ENCODE results near the gene SPTBN4.
"Not testable (repeated sequence)": the region's sequence is repeated elsewhere in the genome, so short reads cannot be mapped to it uniquely, and the experiment has no call there.

SPTBN4 gene

GRCh38 chr19:40441719-40442253, 25.0 kb upstream of the SPTBN4 start:
- no peak for DNase-seq (ENCODE audit: low read depth in 4 of 4, low spot score in 1 of 4)

- DNase-seq (ENCODE audit: low read depth in 4 of 4, low spot score in 1 of 4) = no peak
Observed at GRCh38 chr19:40442328-40443130, 24.3 kb upstream of the SPTBN4 start.

DNA sequence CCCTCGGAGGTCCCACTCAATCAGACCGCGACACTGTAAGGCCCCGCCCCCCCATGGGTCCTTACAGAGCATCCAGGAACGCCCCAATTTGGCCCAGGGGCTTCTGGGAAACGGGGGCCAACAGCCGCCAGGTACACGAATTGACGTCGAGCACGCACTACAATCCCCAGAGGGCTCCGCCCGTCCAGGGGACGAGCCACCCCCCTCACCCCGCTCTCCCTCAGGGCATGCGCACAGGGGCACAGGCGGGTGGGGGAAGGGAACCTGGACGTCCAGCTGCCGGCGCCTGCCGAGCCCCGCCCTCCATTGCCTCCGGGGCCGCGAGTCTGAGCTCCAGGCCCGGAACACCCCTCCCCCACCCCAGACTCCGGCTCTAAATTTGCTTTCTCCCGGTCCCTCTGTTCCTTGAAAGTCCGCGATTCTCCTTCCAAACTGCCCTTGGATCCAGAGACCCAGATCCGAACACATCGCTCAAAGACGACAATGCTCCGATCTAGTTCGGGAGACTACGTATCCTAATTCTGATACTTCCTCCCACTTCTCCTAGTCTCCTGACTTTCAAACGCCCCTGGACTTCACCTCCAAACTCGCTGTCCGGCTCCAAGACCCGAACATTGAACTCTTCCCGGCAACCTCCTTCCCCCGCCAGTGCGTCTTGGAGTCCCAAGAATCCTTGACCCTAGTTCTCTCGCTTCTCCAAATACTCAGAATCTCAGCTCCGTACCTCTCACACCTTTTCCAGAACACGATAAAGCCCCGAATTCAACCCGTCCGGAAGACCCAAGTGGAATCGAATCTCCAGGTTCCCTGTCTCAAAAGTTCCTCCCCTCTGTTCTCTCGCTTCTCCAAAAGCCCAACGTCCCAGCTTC, 23.4 kb upstream of the SPTBN4 start:
- peak; percentile 97 to 100 (median 98) for DNase-seq (ENCODE audit: low read depth in 4 of 4, low spot score in 1 of 4)

- DNase-seq (ENCODE audit: low read depth in 4 of 4, low spot score in 1 of 4) = peak; percentile 92 to 95 (median 94)
Observed at GRCh38 chr19:40444000-40444824, 22.6 kb upstream of the SPTBN4 start, which contains the start of gene SERTAD3. Gene SERTAD3 (minus strand): TSS chr19:40444335. CDS start chr19:40442080, 2,255 bp downstream.

DNA sequence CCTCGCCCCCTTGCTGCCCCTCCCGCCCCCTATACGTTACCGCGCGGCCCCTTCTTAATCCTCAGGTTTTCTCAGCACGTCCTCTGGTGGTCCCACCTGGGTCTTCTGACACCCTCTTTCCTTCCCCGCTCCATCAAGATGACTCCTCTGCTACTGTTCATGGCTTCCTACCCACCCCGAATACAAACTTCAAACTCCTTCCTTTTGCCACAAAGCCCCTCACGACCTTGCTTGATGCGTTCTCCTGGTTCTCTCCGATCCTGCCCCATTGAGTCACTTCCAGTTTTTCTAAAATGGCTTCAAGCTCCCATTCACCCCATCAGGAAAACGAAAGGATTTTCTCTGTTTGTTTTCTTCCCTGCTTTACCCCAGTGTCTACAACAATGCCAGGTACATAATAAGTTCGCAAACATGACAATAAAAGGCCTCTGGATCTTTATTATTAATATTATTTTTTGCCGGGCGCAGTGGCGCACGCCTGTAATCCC, 21.9 kb upstream of the SPTBN4 start:
- no peak for DNase-seq (ENCODE audit: low read depth in 4 of 4, low spot score in 1 of 4)

DNA sequence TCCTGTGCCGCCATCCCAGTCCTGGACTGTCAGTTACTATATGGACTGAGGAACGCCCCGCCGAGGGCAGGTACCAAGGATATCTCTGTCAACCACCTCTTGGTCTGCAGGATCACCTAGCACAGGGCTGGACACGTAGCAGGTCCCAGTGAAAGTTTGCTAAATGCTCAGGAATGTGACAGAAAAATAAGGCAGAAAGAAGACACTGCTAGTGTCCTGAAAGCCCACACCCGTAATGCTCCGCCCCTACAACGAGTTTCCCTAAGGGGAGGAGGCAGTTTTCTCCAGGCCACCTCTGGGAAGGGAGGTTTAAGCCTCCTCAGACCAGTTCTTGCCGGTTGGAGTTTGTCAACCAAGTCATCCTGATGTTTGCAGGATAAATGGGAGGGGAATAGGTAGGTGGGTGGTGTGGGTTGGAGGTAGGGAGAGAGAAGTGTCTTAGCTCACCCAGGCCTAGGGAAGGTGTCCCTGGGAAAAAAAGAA, 21.0 kb upstream of the SPTBN4 start:
- no peak for DNase-seq (ENCODE audit: low read depth in 4 of 4, low spot score in 1 of 4)

GRCh38 chr19:40446263-40446784, 20.5 kb upstream of the SPTBN4 start:
- DNase-seq (ENCODE audit: low read depth in 4 of 4, low spot score in 1 of 4) = no peak

DNA sequence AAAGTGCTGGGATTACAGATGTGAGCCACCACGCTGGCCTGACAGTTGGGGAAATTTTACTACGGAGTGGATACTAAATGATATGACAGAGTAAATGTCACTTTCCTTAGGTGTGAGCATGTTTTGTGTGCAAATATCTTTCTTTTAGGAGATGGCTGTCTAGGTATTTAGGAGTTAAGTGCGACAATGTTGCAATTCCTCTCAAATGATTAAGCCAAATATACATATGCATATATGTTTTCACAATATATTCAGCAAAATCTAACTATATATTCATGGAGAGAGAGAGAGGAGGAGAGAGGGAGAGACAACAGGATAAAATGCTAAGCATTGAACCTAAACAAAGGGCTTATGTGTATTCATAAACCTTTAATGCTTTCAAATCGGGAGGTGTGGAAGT, 17.3 kb upstream of the SPTBN4 start:
- no peak for DNase-seq (ENCODE audit: low read depth in 4 of 4, low spot score in 1 of 4)

DNA sequence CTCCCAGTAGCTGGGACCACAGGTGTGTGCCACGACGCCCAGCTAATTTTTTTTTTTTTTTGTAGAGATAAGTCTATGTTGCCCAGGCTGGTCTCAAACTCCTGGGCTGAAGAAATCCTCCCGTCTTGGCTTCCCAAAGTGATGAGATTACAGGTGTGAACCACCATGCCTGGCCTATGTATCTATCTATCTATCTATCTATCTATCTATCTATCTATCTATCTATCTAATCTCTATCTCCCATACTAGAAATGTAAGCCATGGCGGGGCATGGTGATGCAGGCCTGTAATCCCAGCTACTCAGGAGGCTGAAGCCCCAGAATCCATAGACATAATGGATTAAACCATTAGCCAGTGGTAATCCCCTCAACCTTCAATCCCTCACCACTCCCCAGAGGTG, 16.1 kb upstream of the SPTBN4 start:
- DNase-seq (ENCODE audit: low read depth in 4 of 4, low spot score in 1 of 4) = no peak

DNA sequence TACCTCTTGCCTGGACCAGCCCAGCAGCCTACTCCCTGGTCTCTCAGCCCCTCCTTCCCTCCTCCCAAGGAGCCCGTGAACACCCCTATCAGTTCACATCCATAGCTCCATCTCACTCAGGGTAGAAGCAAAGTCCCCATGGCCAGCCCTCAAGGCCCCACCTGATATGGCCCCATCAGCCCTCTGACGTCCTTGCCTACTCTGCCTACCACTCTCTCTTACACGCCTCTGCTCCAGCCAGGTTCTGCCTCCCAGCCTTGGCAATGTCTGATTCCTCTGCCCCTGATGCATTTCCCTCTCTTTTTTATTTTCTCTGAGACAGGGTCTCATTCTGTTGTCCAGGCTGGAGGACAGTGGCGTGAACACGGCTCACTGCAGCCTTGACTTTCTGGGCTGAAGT, 14.8 kb upstream of the SPTBN4 start:
- no peak for DNase-seq (ENCODE audit: low read depth in 4 of 4, low spot score in 1 of 4)

- DNase-seq (ENCODE audit: low read depth in 4 of 4, low spot score in 1 of 4) = no peak
Observed at GRCh38 chr19:40453151-40453735, 13.6 kb upstream of the SPTBN4 start.

DNA sequence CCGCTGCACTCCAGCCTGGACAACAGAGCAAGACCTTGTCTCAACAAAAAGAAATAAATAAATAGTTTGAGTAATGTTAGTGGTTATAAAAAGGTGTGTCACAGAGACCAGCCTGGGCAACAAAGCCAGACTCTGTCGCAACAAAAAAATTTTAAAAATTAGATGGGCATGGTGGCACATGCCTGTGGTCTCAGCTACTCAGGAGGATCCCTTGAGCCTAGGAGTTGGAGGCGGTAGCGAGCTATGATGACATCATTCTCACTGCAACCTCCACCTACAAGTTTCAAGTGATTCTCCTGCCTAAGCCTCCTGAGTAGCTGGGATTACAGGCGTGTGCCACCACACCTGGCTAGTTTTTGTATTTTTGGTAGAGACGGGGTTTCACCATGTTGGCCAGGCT, 12.9 kb upstream of the SPTBN4 start:
- not testable (repeated sequence) for DNase-seq (ENCODE audit: low read depth in 4 of 4, low spot score in 1 of 4)

DNA sequence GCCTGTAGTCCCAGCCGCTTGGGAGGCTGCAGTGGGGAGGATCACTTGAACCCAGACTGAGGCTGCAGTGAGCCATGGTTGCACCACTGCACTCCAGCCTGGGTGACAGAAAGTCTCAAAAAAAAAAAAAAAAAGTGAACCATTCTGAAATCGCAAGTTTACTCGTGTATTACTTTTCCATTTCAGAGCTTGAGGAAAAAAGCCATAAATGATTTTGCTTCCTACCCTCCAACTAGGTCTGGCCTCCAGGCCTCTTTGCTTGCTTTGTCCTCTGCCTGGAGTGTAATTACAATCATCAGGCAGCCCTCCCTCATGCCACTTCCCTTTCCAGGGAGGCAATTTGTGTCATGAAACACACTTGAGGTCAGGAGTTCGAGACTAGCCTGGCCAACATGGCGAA, 9.8 kb upstream of the SPTBN4 start:
- no peak for DNase-seq (ENCODE audit: low read depth in 4 of 4, low spot score in 1 of 4)

GRCh38 chr19:40457953-40458596, 8.7 kb upstream of the SPTBN4 start:
- no peak for DNase-seq (ENCODE audit: low read depth in 4 of 4, low spot score in 1 of 4)

DNA sequence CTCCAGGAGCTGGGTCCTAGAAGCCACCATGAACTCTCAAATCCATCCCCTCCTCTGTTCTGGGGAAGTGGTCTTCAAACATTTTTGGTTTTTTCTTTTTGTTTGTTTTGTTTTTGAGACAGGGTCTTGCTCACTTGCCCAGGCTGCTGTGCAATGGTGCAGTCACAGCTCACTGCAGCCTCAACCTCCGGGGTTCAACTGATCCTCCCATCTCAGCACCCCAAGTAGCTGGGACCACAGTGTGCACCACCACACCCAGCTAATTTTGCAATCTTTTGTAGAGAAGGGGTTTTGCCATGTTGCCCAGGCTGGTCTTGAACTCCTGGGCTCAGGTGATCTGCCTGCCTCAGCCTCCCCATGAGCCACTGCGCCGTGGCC, 8.2 kb upstream of the SPTBN4 start:
- DNase-seq (ENCODE audit: low read depth in 4 of 4, low spot score in 1 of 4) = no peak

GRCh38 chr19:40460185-40460584, 6.6 kb upstream of the SPTBN4 start:
- DNase-seq (ENCODE audit: low read depth in 4 of 4, low spot score in 1 of 4) = no peak

- DNase-seq (ENCODE audit: low read depth in 4 of 4, low spot score in 1 of 4) = no peak
Observed at GRCh38 chr19:40461669-40462221, 5.1 kb upstream of the SPTBN4 start.

DNA sequence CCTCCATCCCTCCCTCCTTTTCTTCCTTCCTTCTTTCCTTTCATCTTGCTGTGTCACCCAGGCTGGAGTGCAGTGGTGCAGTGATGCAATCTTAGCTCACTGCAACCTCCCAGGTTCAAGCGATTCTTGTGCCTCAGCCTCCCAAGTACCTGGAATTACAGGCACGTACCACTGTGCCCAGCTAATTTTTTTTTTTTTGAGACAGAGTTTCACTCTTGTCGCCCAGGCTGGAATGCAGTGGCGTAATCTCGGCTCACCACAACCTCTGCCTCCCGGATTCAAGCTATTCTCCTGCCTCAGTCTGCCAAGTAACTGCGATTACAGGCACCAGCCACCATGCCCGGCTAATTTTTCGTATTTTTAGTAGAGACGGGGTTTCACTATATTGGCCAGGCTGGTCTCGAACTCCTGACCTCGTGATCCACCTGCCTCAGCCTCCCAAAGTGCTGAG, 3.2 kb upstream of the SPTBN4 start:
- DNase-seq (ENCODE audit: low read depth in 4 of 4, low spot score in 1 of 4) = not testable (repeated sequence)

All from stimulated activated CD4-positive, alpha-beta T cell treated with anti-CD3 and anti-CD28 coated beads, Interleukin-1b, Interleukin-23, amount 100 ng/mL, for 24 hours (primary cell).